Measurements from ENCODE around the gene FRMD3. TPM values are rescaled to one million over a fixed set of nuclear protein-coding genes. Genes with fewer than 3 reads are reported as not detected.

Gene FRMD3
- polyA plus RNA-seq, 1 donor from 2014 or later, result 13.0 TPM

DNA sequence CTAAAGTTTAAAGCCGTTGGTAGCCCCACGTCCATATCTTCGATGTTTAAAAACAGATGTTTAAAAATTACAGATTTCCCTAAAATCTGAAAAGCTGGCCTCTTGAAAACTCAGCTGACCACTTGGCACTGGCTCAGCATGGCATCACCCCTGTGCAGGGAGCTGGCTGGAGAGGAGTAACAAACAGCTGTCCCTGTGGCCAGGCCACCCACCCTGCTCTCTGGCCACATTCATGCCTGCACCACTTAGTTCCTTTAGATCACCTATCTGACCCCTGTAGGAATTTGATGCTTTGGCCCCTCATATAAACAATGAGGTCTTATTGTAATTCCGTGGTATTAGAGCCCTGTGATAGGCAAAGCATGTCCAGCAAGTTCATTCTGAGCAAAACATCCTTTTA, 107.5 kb downstream of the FRMD3 start:
- Histone ChIP-seq H3K4me3 (ENCODE audit: low read length) (no peak overlapping the region), H3K79me2 (replicated peaks; ENCODE audit: insufficient read depth, low read length) (no peaks in the 10 kb centered on the region), H3F3A (ENCODE audit: insufficient read depth, low read length, poor library complexity, severe bottlenecking) (no peaks in the 10 kb centered on the region), H3K9ac (ENCODE audit: low read length) (no peak overlapping the region), H3K9me2 (ENCODE audit: insufficient read depth, low read length) (no peaks in the 10 kb centered on the region), H3K9me3 (ENCODE audit: low read length) (no peaks in the 10 kb centered on the region), H4K20me1 (ENCODE audit: insufficient read depth) (no peaks in the 10 kb centered on the region), H3K4me2 (ENCODE audit: low read length) (no peak overlapping the region), H3K27me3 (ENCODE audit: insufficient read depth, low read depth, low read length) (no peaks in the 10 kb centered on the region), H2AFZ (ENCODE audit: low read depth, low read length) (no peak overlapping the region), H3K27ac (ENCODE audit: low read length) (no peak overlapping the region), H3K36me3 (ENCODE audit: insufficient read depth, low read length) (no peaks in the 10 kb centered on the region)
- TF ChIP-seq EP300 (conservative IDR thresholded peaks at IDR 0.05; ENCODE audit: poor library complexity, severe bottlenecking), result no peak
- TF ChIP-seq RAD21 (conservative IDR thresholded peaks at IDR 0.05), result no peak
- TF ChIP-seq TAF1 (IDR thresholded peaks at IDR 0.05; ENCODE audit: low read depth), result no peak
- TF ChIP-seq, protein P1, sequence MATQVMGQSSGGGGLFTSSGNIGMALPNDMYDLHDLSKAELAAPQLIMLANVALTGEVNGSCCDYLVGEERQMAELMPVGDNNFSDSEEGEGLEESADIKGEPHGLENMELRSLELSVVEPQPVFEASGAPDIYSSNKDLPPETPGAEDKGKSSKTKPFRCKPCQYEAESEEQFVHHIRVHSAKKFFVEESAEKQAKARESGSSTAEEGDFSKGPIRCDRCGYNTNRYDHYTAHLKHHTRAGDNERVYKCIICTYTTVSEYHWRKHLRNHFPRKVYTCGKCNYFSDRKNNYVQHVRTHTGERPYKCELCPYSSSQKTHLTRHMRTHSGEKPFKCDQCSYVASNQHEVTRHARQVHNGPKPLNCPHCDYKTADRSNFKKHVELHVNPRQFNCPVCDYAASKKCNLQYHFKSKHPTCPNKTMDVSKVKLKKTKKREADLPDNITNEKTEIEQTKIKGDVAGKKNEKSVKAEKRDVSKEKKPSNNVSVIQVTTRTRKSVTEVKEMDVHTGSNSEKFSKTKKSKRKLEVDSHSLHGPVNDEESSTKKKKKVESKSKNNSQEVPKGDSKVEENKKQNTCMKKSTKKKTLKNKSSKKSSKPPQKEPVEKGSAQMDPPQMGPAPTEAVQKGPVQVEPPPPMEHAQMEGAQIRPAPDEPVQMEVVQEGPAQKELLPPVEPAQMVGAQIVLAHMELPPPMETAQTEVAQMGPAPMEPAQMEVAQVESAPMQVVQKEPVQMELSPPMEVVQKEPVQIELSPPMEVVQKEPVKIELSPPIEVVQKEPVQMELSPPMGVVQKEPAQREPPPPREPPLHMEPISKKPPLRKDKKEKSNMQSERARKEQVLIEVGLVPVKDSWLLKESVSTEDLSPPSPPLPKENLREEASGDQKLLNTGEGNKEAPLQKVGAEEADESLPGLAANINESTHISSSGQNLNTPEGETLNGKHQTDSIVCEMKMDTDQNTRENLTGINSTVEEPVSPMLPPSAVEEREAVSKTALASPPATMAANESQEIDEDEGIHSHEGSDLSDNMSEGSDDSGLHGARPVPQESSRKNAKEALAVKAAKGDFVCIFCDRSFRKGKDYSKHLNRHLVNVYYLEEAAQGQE (IDR thresholded peaks at IDR 0.05; ENCODE audit: borderline replicate concordance), result no peak
- no peak for TF ChIP-seq POLR2AphosphoS5 (IDR thresholded peaks at IDR 0.05)

GRCh38 chr9:83429229-83429628, 109.0 kb downstream of the FRMD3 start:
- Histone ChIP-seq H3K79me2 (replicated peaks; ENCODE audit: insufficient read depth, low read length) (no peaks in the 10 kb centered on the region), H3K27ac (ENCODE audit: low read length) (no peak overlapping the region), H3K36me3 (ENCODE audit: insufficient read depth, low read length) (no peaks in the 10 kb centered on the region), H3F3A (ENCODE audit: insufficient read depth, low read length, poor library complexity, severe bottlenecking) (no peaks in the 10 kb centered on the region), H3K9ac (ENCODE audit: low read length) (no peak overlapping the region), H3K27me3 (ENCODE audit: insufficient read depth, low read depth, low read length) (no peaks in the 10 kb centered on the region), H3K9me3 (ENCODE audit: low read length) (no peaks in the 10 kb centered on the region), H3K4me3 (ENCODE audit: low read length) (no peak overlapping the region), H4K20me1 (ENCODE audit: insufficient read depth) (no peaks in the 10 kb centered on the region), H3K9me2 (ENCODE audit: insufficient read depth, low read length) (no peaks in the 10 kb centered on the region), H2AFZ (ENCODE audit: low read depth, low read length) (no peak overlapping the region), H3K4me2 (ENCODE audit: low read length) (no peak overlapping the region)
- no peak for TF ChIP-seq TAF1 (IDR thresholded peaks at IDR 0.05; ENCODE audit: low read depth)
- no peak for TF ChIP-seq SMC3 (conservative IDR thresholded peaks at IDR 0.05; ENCODE audit: poor library complexity)
- no peak for TF ChIP-seq EP300 (conservative IDR thresholded peaks at IDR 0.05; ENCODE audit: poor library complexity, severe bottlenecking)
- TF ChIP-seq POLR2AphosphoS5 (IDR thresholded peaks at IDR 0.05), result no peak
- TF ChIP-seq CTCF (IDR thresholded peaks at IDR 0.05; ENCODE audit: poor library complexity, severe bottlenecking), result no peak

GRCh38 chr9:83425240-83425639, 113.0 kb downstream of the FRMD3 start:
- H3K4me3 ChIP-seq (ENCODE audit: low read length), result no peak overlapping the region
- no peak for TF ChIP-seq CTCF (IDR thresholded peaks at IDR 0.05; ENCODE audit: poor library complexity, severe bottlenecking)
- no peak for TF ChIP-seq RAD21 (conservative IDR thresholded peaks at IDR 0.05)
- TF ChIP-seq MXI1 (conservative IDR thresholded peaks at IDR 0.05; ENCODE audit: poor library complexity, severe bottlenecking), result no peak
- TF ChIP-seq POLR2AphosphoS5 (IDR thresholded peaks at IDR 0.05), result no peak
- no peak for TF ChIP-seq TAF1 (IDR thresholded peaks at IDR 0.05; ENCODE audit: low read depth)
- TF ChIP-seq, protein P1 (IDR thresholded peaks at IDR 0.05; ENCODE audit: borderline replicate concordance), result no peak
- no peak for TF ChIP-seq EP300 (conservative IDR thresholded peaks at IDR 0.05; ENCODE audit: poor library complexity, severe bottlenecking)
- no peak for TF ChIP-seq EZH2 (IDR thresholded peaks at IDR 0.05; ENCODE audit: borderline replicate concordance, insufficient read depth, low read length, poor library complexity, severe bottlenecking)
- no peak for TF ChIP-seq SMC3 (conservative IDR thresholded peaks at IDR 0.05; ENCODE audit: poor library complexity)
- H4K20me1 ChIP-seq (ENCODE audit: insufficient read depth), result no peaks in the 10 kb centered on the region
- H3K4me2 ChIP-seq (ENCODE audit: low read length), result no peak overlapping the region
- no peaks in the 10 kb centered on the region for H3K9me2 ChIP-seq (ENCODE audit: insufficient read depth, low read length)
- H2AFZ ChIP-seq (ENCODE audit: low read depth, low read length), result no peak overlapping the region
- H3K79me2 ChIP-seq (replicated peaks; ENCODE audit: insufficient read depth, low read length), result no peaks in the 10 kb centered on the region
- H3K9ac ChIP-seq (ENCODE audit: low read length), result no peak overlapping the region
- H3K36me3 ChIP-seq (ENCODE audit: insufficient read depth, low read length), result no peaks in the 10 kb centered on the region
- no peaks in the 10 kb centered on the region for H3F3A ChIP-seq (ENCODE audit: insufficient read depth, low read length, poor library complexity, severe bottlenecking)
- no peaks in the 10 kb centered on the region for H3K9me3 ChIP-seq (ENCODE audit: low read length)
- no peak overlapping the region for H3K27ac ChIP-seq (ENCODE audit: low read length)
- H3K27me3 ChIP-seq (ENCODE audit: insufficient read depth, low read depth, low read length), result no peaks in the 10 kb centered on the region

All from neural cell (in vitro differentiated cells).